Muscle layer of duodenum (tissue), 2 donors: ENCODE data around the gene C2orf66.

Experiments used
- H3K27ac ChIP-seq: one replicate; pipeline ENCODE4 v1.7.0; 2013; ENCODE audit warnings: mild to moderate bottlenecking, low read length
- H3K27me3 ChIP-seq: one replicate; pipeline ENCODE4 v1.7.0; 2013; ENCODE audit warnings: low read depth, mild to moderate bottlenecking, control low read depth, low read length
- H3K36me3 ChIP-seq, 2 donors: one replicate each; pipeline ENCODE4 v1.7.0; 2013; ENCODE audit warnings: low read length in 2 of 2, control low read depth in 1 of 2, mild to moderate bottlenecking in 1 of 2; ENCODE audit not compliant: insufficient read depth in 2 of 2, control insufficient read depth in 1 of 2
- H3K4me1 ChIP-seq, 2 donors: one replicate each; pipeline ENCODE4 v1.7.0; 2013; ENCODE audit warnings: low read length in 2 of 2, mild to moderate bottlenecking in 2 of 2, control low read depth in 1 of 2, moderate library complexity in 1 of 2; ENCODE audit not compliant: insufficient read depth in 2 of 2, control insufficient read depth in 1 of 2
- H3K4me3 ChIP-seq, 2 donors: one replicate each; pipeline ENCODE4 v1.7.0; 2013; ENCODE audit warnings: low read length in 2 of 2, low read depth in 1 of 2, mild to moderate bottlenecking in 1 of 2
- H3K9me3 ChIP-seq, 2 donors: one replicate each; pipeline ENCODE4 v1.7.0; 2013; ENCODE audit warnings: low read length in 2 of 2, control low read depth in 1 of 2, mild to moderate bottlenecking in 1 of 2; ENCODE audit not compliant: control insufficient read depth in 1 of 2
- donor health status: healthy.

The C2orf66 gene

DNA sequence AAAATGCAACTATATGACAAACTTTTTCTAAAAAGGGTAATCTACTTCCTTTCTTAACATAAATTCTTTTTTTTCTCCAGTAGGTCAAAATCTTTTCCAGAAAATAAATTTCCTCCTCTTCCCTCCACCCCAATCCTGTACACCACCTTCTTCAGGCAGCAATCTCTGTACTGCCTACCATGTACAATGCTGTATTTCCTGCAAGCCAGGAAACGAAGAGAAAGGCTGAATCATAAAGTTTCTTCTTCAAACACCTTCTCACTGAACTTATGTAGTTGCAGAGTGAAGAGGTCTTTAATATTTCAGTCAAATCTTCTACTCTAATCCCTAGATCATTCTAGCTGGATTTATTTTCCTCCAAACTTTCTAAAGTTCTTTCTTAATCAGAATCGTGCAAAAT is 18.2 kb upstream of the C2orf66 start:
- Histone ChIP-seq H3K27ac (no peak overlapping the region), H3K9me3 (no peaks in the 10 kb centered on the region), H3K4me1 (no peaks in the 10 kb centered on the region), H3K27me3 (no peaks in the 10 kb centered on the region), H3K36me3 (no peaks in the 10 kb centered on the region), H3K4me3 (no peak overlapping the region)

- no peaks in the 10 kb centered on the region for H3K4me1 ChIP-seq
- H3K4me3 ChIP-seq, result no peak overlapping the region
These were observed 14.8 kb upstream of the C2orf66 start for GRCh38 chr2:196823750-196824522.

DNA sequence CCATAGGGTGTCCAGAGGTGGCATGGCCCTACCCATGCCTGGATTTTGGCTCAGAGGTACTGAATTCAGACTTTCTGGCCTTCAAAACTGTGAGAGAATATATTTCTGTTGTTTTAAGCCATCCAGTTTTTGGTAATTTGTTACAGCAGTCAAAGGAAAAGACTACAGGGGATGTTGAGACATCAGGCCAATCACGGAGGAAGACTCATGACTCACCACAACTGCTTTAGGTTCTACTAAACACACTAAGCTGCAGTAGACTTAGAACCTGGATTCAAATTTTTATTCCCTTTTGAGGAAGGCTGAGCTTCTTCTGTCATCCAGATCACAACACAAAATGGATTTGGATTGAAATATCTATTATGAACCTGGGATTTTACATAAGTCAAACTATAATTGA is 12.0 kb upstream of the C2orf66 start:
- no peak overlapping the region for H3K27ac ChIP-seq
- H3K9me3 ChIP-seq, result peaks cover 0 to 4% of the 10 kb centered on the region in 2 donors
- H3K27me3 ChIP-seq, result no peaks in the 10 kb centered on the region
- no peaks in the 10 kb centered on the region for H3K4me1 ChIP-seq
- H3K4me3 ChIP-seq, result no peak overlapping the region
- no peaks in the 10 kb centered on the region for H3K36me3 ChIP-seq

More at GRCh38 chr2:196823750-196824522, 14.8 kb upstream of the C2orf66 start:
- Histone ChIP-seq H3K27me3 (no peaks in the 10 kb centered on the region), H3K27ac (no peak overlapping the region), H3K36me3 (no peaks in the 10 kb centered on the region), H3K9me3 (no peaks in the 10 kb centered on the region)

GRCh38 chr2:196808083-196808665 is 981 bp downstream of the C2orf66 start:
- Histone ChIP-seq H3K9me3 (no peaks in the 10 kb centered on the region), H3K27me3 (no peaks in the 10 kb centered on the region), H3K27ac (no peak overlapping the region), H3K36me3 (no peaks in the 10 kb centered on the region), H3K4me3 (no peak overlapping the region), H3K4me1 (no peaks in the 10 kb centered on the region)

DNA sequence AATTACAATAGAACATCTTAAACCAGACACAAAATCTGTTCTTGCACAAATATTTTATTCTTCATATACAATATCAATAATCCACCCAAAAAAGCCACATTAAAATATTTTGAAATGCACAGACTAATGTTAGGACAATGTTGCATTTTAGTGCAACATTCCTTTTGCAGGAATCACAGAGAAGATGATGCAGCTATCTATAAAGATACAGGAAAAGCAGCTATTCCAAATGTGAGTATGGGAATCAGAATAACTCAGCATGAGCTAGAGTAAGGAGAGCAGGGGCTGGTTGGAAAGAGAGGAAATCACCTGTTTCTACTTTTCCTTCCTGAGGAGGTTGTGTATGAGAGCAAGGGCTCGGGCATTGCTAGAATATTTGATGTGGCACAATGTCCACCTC is 4.8 kb downstream of the C2orf66 start:
- Histone ChIP-seq H3K4me1 (no peaks in the 10 kb centered on the region), H3K36me3 (no peaks in the 10 kb centered on the region), H3K9me3 (no peaks in the 10 kb centered on the region), H3K4me3 (no peak overlapping the region), H3K27me3 (no peaks in the 10 kb centered on the region), H3K27ac (no peak overlapping the region)

GRCh38 chr2:196802401-196802800 is 6.8 kb downstream of the C2orf66 start:
- H3K4me3 ChIP-seq, result no peak overlapping the region
- peaks cover 0 to under 1% of the 10 kb centered on the region in 2 donors for H3K36me3 ChIP-seq
- no peak overlapping the region for H3K27ac ChIP-seq
- H3K27me3 ChIP-seq, result no peaks in the 10 kb centered on the region
- peaks cover 3 to 16% of the 10 kb centered on the region in 2 donors for H3K4me1 ChIP-seq
- H3K9me3 ChIP-seq, result no peaks in the 10 kb centered on the region

DNA sequence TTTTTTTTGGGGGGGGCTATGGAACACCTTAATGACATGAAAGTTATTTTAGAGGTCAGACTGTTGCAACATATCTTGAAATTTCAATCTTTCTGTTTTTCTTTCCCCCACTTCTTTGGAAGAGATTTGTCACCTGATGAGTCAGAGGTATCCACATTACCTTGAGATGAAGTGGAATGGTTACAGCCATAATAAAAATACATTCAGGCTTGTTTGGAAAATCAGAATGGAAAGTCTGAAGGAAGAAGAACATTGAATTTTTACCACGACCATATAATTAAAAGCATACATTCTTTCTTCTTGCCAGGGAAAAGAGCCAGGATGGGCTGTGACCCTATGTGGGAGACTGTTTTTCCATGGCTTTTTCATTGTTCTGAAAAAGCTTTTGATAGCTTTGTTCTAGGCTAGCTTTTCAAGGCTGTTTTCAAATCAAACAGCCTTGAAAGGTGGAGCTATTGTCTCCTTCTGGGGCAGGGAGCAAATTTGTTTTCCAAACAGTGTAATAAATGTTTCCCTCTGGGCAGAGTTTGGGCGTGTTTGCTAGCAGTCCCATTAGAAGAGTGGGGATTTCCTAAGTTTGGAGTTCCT is 7.4 kb downstream of the C2orf66 start:
- H3K27ac ChIP-seq, result no peak overlapping the region
- no peak overlapping the region for H3K4me3 ChIP-seq
- no peaks in the 10 kb centered on the region for H3K27me3 ChIP-seq
- H3K9me3 ChIP-seq, result no peaks in the 10 kb centered on the region
- H3K36me3 ChIP-seq, result peaks cover 5 to 7% of the 10 kb centered on the region in 2 donors
- H3K4me1 ChIP-seq, result peaks cover 3 to 23% of the 10 kb centered on the region in 2 donors

GRCh38 chr2:196798980-196799379 is 10.2 kb downstream of the C2orf66 start:
- peaks cover 3 to 24% of the 10 kb centered on the region in 2 donors for H3K4me1 ChIP-seq
- H3K9me3 ChIP-seq, result no peaks in the 10 kb centered on the region
- peak overlapping the region; percentile 79 to 98 for H3K4me3 ChIP-seq
- peak overlapping the region; percentile 91 for H3K27ac ChIP-seq
- no peaks in the 10 kb centered on the region for H3K27me3 ChIP-seq
- H3K36me3 ChIP-seq, result peaks cover 12 to 17% of the 10 kb centered on the region in 2 donors

DNA sequence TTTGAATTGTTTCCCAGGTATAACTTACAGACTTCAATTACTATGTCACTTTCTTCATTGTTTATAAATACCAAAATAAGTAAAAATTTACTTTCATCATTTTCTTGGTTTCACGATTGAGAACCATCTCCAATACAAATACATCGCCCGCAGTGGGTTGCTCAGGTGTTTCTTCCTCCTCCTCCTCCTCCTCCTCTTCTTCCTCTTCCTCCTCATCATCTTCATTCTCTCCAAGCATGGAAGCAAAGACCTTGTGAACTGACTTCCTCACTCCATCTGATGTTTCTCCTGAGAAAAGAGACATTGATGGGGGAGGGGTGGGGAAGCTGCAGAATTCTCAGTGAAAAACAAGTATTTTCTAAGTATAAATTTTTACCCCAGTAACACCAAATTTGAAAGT is 16.3 kb downstream of the C2orf66 start:
- H3K36me3 ChIP-seq, result peaks cover 48 to 66% of the 10 kb centered on the region in 2 donors
- no peaks in the 10 kb centered on the region for H3K27me3 ChIP-seq
- no peak overlapping the region for H3K27ac ChIP-seq
- H3K4me3 ChIP-seq, result no peak overlapping the region
- peaks cover 0 to 12% of the 10 kb centered on the region in 2 donors for H3K4me1 ChIP-seq
- H3K9me3 ChIP-seq, result no peaks in the 10 kb centered on the region

- no peak overlapping the region for H3K27ac ChIP-seq
- H3K9me3 ChIP-seq, result no peaks in the 10 kb centered on the region
- H3K36me3 ChIP-seq, result peaks cover 57 to 93% of the 10 kb centered on the region in 2 donors
- no peak overlapping the region for H3K4me3 ChIP-seq
- no peaks in the 10 kb centered on the region for H3K27me3 ChIP-seq
- no peaks in the 10 kb centered on the region for H3K4me1 ChIP-seq
These were observed 25.6 kb downstream of the C2orf66 start for GRCh38 chr2:196783431-196784094.

GRCh38 chr2:196767101-196767500 is 42.1 kb downstream of the C2orf66 start:
- Histone ChIP-seq H3K27ac (no peak overlapping the region), H3K4me3 (no peak overlapping the region)

More at GRCh38 chr2:196767101-196767500, 42.1 kb downstream of the C2orf66 start:
- Histone ChIP-seq H3K36me3 (peaks cover 36 to 58% of the 10 kb centered on the region in 2 donors), H3K9me3 (no peaks in the 10 kb centered on the region), H3K4me1 (no peaks in the 10 kb centered on the region), H3K27me3 (no peaks in the 10 kb centered on the region)
